Measurements from ENCODE around the gene PPP1R3A. TPM values are rescaled to one million over a fixed set of nuclear protein-coding genes. Genes with fewer than 3 reads are reported as not detected.

Gene PPP1R3A
- total RNA-seq, 2 donors from 2014 or later = not detected

DNA sequence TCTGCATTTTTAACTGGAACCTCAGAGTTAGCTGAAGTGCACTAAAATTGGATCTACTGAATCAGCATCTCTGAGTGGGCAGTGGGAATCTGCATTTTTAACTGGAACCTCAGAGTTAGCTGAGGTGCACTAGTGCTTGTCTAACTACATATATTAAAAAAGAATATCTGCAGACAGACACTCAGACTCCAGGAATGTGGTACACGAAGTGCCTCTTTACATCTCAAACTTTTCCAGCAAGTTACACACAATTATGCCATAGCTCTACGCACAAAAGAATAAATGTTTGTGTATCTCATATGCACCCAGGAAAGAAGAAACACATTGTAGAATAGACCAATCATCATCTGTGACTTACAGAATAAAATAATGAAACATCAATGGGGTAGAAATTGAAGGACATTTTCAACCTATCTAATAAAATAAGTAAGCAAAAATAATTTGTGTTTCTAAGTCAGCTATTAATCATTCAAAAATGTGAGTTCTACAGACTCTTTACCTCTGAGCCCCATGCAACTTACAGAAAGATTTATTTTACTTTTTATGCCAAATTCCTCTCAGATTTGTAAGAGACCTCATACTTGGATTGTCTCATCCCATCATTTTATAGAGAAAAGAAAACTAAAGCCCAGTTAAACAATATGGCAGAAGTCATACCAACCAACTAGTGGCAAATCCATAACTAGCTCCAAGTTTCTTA, 28.3 kb downstream of the PPP1R3A start:
- DNase-seq (no peak), ATAC-seq (no peak)
- intact Hi-C loops (cut with DNase I, micrococcal nuclease) = no loop called here

GRCh38 chr7:113883096-113883495, 35.7 kb downstream of the PPP1R3A start:
- intact Hi-C loops (cut with DNase I, micrococcal nuclease) = no loop called here
- no peak for ATAC-seq
- no peak for DNase-seq

GRCh38 chr7:113880559-113880958, 38.2 kb downstream of the PPP1R3A start:
- ATAC-seq = no peak

DNA sequence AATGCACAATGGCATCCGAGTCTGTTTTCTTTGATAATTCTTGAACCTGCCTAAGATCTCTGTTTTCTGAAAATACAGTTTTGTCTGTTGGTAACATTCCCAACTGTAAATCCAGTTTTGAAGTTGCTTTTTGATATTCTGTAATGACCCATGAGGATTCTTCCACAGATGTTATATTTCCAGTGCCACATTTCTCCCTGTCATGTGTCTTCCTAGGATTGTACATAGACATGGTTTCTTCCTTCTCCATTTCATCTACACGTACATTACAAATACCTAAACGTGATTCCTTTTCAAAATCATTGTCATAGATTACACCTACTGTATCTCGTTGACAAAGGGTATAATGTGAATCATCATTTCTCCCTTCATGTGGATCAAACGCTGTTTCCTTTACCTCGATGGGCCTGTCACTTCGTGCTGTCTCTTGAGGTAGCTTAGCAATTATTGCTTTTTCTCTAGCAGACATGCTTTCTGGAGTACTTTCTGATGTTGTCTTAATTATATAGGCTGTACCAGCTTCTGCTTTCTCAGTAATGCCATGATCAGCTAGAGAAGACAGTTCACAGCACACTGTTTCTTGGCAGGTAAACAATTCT, 40.3 kb downstream of the PPP1R3A start:
- intact Hi-C loops (cut with DNase I, micrococcal nuclease) = no loop called here
- no peak for DNase-seq
- no peak for ATAC-seq

More at GRCh38 chr7:113880559-113880958, 38.2 kb downstream of the PPP1R3A start:
- DNase-seq = no peak
- intact Hi-C loops (cut with DNase I, micrococcal nuclease) = no loop called here

- DNase-seq (no peak), ATAC-seq (no peak)
- intact Hi-C loops (cut with DNase I, micrococcal nuclease) = no loop called here
Measured at GRCh38 chr7:113875224-113875623, 43.6 kb downstream of the PPP1R3A start.

DNA sequence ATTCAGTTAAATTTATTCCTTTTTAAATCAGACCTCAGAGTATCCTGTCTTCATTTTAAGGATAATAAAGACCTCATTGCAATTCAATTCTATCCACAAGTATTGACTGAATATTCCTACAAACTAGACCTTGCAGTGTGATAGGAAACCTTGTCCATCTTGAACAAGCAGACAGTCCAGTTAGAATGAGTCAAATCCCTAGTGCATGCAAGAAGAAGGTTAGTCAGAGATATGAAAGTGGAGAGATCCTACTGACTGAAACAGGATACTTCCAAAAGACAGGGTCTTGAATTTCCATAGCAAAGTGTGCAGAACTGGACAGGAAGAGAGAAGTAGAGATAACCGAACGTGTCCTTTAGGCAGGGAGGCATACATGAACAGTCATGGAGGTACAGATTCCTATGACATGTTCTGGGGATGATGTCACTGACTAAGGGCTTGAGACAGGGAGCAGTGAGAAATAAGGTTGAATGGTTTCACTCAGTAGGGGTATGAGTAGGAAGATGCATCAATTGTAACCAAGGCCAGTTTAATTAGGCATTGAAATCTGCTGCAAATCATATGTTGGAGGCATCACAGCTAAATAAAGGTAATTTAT, 45.2 kb downstream of the PPP1R3A start:
- DNase-seq (no peak), ATAC-seq (no peak)
- intact Hi-C loops (cut with DNase I, micrococcal nuclease) = no loop called here

DNA sequence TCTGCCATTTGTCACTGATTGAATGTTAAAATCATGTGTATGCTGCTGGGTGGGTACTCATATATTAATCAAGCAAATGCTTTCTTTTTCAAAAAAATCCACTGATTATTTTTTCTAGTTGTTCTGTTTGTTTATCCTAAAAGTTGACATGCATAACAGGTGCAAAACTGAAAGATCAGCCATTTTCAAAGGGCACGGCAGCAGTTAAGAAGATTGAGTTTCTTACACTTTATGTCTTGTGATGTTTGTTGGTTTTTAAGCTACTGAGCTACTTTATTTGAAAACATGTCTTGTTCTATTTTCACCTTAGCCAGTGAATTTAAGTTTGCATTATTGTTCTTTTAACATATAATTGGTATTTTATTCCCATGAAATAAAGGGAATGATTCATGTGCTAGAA, 45.8 kb downstream of the PPP1R3A start:
- intact Hi-C loops (cut with DNase I, micrococcal nuclease) = no loop called here
- DNase-seq (no peak), ATAC-seq (no peak)

GRCh38 chr7:113867325-113867724, 51.5 kb downstream of the PPP1R3A start:
- ATAC-seq = no peak

GRCh38 chr7:113856010-113856409, 62.8 kb downstream of the PPP1R3A start:
- ATAC-seq = no peak
- intact Hi-C loops (cut with DNase I, micrococcal nuclease) = no loop called here

More at GRCh38 chr7:113867325-113867724, 51.5 kb downstream of the PPP1R3A start:
- intact Hi-C loops (cut with DNase I, micrococcal nuclease) = no loop called here
- no peak for DNase-seq

DNA sequence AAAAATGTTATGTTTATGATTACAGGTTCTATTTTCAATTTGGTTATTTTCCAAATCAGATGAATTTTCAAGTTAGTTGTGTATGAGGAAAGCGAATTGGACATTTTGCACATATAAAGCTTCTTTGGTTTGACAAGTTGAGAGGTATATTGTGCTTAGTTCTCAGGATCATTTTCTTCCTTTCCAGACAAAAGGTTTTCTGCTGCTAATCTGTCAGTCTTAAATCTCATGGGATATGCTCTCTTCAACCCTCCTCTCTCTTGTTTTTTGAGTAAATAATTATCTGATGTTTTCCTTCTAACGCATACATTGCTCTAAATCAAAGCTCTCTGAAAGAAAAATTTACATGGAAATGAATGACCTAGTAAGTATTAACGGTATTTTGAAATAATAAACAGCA, 77.9 kb downstream of the PPP1R3A start:
- ATAC-seq (no peak), DNase-seq (no peak)
- intact Hi-C loops (cut with DNase I, micrococcal nuclease) = no loop called here

More at GRCh38 chr7:113856010-113856409, 62.8 kb downstream of the PPP1R3A start:
- DNase-seq = no peak

DNA sequence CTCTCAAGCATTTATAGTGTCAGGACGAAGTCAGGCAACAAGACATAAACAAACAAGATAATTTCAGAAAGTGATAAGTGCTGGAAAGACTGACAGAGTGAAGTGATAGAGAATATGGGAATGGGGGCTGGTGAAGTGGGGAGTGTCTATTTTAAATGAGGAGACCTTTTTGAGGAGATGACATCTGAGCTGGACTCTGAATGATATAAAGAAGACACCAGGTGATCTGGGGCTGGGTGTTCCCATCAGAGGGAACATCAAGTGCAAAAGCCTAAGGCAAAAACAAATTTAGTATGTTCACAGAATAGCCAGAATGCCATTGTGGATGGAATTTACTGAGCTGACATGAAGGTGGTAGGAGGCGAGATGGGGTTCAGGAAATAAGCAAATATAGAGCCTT, 83.4 kb downstream of the PPP1R3A start:
- intact Hi-C loops (cut with DNase I, micrococcal nuclease) = no loop called here
- ATAC-seq (no peak), DNase-seq (no peak)

DNA sequence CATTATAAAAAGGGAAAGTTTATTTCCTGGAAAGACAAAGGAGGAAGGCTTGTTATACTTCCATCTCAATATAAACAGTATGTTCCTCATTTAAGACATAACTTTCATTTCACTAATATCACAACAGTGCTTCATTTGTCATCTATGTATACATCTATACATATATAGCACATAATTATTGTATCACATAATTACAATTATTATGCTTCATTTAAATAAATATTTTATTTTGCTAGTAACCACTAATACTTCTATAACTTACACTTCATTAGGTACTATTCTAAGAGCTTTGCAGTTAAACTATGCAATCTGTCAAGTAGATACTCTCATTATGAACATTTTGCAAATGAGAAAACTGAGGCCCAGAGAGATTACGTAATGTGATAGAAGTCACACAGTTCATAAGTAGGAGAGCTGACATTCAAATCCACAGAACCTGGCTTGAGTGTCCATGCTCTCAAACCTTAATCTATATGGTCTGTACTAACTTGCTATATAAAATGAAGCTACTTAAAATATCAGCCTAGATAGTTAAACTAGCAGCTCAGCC, 86.5 kb downstream of the PPP1R3A start:
- intact Hi-C loops (cut with DNase I, micrococcal nuclease) = no loop called here
- ATAC-seq (no peak), DNase-seq (no peak)

DNA sequence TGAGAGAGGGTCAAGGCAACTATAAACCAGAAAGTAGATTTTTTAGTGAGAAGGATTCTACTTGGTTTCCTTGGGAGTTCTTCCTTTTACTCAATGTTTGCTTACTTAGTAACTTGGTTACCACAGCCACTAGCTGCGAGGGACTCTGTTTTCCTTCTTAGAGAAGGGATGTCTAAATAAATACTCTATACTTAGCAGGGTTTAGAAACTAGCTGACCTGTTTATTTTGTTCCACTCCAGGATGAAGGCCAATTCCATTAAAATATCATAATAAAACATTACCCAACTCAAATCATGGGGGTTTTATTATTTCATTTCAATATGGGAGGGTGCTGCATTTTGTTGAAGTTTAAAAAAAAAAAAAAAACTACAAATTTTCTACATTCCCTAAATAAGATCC, 87.3 kb downstream of the PPP1R3A start:
- ATAC-seq (no peak), DNase-seq (no peak)
- intact Hi-C loops (cut with DNase I, micrococcal nuclease) = no loop called here

- no peak for DNase-seq
- intact Hi-C loops (cut with DNase I, micrococcal nuclease) = no loop called here
- no peak for ATAC-seq
Measured at GRCh38 chr7:113828581-113828980, 90.2 kb downstream of the PPP1R3A start.
